GM21717 (cell line): Measurements from ENCODE around the gene FAM222B.
A peak's percentile ranks its signal among the peaks of the same experiment; 100 is the strongest.
"Not testable (repeated sequence)": the region's sequence is repeated elsewhere in the genome, so short reads cannot be mapped to it uniquely, and the experiment has no call there.

Experiments used
- ATAC-seq: cut with Tn5 transposase; IDR thresholded peaks from one replicate; pipeline ENCODE4 v1.9.1; 2021; ENCODE audit warnings: mild to moderate bottlenecking, moderate library complexity; ENCODE audit not compliant: unreplicated experiment

FAM222B gene, protein sequence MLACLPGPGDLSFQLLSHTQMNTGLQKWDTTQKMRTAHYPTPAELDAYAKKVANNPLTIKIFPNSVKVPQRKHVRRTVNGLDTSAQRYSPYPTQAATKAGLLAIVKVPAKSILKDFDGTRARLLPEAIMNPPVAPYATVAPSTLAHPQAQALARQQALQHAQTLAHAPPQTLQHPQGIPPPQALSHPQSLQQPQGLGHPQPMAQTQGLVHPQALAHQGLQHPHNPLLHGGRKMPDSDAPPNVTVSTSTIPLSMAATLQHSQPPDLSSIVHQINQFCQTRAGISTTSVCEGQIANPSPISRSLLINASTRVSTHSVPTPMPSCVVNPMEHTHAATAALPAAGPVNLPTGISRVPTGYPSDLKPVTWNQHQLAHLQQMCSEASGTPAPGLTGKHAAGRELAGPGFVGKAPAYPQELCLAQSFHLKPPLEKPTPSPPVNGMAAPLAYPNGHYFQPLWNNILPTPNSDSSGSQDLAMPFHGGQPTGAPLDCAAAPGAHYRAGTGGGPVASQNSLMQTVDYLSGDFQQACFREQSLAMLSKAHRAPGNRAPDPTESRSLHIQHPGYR

DNA sequence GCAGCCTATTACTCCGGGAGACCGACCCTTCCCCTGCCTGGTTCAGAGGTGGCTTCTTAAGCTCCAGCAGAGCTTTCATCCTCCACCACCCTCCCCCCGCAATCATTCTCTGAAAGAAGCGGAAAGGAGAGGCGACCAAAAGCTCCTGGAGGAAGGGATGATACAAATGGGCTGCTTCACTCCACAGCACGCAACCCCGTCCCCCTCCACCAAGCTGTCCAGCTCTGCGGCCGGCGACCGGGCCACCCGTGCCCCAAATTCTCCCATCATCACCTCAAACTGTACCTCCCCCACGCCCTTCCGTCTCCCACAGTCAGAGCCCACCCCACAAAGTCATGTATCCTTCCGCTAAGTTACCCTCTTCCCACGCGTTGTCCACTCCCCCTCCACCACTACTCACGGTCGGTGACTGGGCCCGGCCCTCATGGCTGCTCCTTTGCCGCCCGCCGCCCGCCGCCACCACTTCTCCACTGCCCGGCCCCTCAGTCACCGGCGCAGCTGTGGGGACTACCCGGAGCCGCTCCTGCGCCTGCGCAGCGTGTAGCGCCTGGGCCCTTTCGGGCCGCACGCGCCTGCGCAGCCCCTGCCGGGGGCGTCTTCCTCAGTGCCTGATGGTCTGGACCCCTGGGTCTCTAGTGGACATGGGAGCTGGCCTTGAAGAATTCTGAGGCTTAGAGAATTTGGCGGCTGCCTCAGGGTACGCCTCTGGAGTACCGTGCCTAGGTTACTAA is at the start of gene FAM222B:
TSS of gene FAM222B (minus strand) at position 509 of the 731 bp plus-strand sequence. CDS start 76,123 bp downstream, outside the sequence.
- ATAC-seq, result peak; percentile 71

DNA sequence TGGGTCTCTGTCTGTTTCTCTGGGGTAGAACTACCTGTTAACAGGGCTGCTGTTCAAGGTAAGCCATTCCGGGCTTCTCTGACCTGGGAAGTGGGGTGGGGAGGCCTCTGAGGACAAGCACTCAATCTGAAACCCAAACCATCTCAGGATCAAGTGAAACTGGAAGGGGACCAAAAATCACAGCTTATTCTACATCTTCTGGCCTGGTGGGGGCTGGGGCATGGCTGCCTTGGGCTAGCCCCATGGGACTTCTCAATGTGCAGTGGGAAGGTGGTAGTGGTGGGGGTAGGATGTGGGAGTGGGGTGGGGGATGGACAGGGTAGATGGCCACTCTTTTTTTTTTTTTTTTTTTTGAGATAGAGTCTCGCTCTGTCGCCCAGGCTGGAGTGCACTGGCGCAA is 49.4 kb upstream of the FAM222B start:
- no peak for ATAC-seq

DNA sequence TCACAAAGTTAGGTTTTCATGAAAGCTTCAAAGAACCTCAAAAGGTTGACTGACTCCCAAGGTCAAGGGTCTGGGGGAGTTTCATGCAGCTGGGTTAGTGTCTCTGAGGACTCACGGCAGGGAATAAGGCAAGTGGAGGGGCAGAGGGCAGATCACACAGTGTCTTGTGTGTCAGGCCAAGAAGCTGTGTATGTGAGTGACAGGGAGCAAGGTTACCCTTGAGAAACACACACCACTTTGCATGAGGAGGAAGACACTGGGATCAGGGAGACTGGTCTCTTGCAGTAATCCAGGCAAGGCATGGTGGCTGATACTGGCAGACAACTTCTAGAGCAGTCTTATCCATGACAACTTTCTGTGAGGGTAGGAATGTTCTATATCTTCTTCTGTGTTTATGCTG is 48.6 kb upstream of the FAM222B start:
- no peak for ATAC-seq

DNA sequence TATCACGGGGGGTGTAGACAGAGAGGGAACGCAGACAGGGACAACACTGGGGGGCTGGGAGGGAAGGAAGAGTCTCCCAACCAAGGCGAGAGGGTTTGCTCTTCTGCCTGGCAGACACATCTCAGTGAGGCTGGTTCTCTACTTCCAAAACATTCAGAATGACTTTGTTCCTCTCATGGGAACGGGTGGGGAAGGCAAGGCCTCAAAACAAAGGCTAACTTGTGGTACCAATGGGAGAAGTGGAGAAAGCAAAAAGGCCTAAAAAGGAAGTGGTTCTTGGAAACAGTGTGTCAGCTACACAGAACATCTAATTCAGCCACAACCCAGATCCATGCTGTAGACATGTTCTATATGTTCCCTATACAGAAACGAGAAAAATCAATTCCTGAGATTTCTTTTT is 47.4 kb upstream of the FAM222B start:
- ATAC-seq, result no peak

DNA sequence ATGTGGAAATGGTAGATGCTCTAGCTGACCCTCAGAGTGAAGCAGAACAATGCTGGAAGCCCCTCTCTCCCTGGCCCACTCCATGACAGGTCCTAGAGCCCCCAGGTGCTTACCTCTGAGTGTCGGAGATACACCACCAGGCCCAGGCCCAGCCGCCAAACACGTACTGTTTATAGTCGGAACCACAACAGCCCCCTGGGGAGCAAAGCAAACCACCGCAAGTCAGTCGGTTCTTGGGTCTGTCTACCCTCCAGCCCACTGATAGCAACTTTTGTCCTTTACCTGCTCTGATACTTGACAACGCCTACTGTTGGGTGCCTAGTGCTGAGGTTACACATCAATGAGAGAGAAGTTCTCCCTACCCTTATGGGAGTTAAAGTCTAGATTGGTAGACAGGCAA is 46.2 kb upstream of the FAM222B start:
- ATAC-seq, result no peak

DNA sequence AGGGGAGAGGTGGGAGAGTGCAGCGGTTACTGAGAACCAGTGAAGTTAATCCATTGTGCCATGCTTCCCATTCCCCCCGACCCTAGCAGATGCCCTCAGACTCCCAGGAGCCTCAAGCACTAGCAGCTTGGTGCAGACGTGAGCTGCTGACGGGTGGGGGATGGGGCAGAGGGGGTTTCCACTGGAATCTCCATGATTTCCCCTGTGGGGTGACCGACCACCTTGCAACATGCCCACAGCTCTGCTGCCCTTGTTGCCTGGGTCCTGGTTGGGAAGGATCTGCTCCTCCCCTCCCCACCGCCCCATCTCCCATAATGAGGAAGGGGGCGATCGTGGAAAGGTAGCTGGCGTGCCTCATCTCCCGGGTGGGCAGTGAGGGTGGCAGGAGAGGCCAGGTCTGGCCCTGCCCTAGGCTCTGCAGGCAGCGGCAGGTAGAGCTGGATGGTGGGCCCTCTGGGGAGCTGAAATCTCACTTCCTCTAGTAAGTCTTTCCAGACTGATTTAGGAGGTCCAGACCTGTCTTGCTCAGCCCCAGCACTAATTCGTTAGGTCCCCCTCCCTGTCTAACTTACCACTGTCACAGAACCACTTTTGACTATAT is 45.4 kb upstream of the FAM222B start:
- no peak for ATAC-seq

DNA sequence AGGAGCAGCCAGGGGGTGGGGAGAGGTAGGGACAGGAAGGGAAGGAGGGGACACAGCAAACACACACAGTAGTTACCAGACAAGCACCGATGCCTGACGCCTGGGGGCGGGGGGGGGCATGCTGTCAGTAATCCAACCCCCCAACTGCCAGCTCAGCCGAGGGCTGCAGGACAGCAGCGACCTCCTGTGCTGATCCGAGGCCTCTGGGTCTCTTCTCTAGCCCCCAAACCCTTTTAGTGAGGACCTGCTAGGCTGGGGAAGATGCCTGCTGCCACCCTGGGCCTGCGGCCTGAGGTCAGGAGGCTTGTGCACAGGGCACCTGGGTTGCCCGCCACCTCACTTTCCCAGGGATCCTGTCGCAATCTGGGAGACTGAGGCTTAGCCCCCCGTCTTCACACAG is 43.4 kb upstream of the FAM222B start:
- no peak for ATAC-seq

DNA sequence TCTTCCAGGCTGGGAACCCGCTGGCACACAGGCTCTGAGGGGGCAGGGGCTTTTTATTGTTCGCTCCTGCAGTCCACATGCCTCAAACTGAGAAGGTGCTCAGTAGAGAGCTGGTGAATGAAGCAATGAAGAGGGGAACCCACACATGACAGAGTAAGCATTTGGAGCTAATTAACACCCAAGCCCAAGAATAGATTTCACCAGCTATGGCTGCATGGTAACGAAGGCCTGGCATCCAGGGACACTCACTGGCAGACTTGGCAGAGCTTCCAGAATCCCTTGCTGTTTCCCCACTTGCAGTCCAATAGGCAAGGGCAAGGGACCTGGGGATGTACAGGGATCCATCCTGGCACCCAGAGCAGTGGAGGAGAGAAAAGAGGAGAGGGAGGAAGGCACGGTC is 42.8 kb upstream of the FAM222B start:
- ATAC-seq, result no peak

DNA sequence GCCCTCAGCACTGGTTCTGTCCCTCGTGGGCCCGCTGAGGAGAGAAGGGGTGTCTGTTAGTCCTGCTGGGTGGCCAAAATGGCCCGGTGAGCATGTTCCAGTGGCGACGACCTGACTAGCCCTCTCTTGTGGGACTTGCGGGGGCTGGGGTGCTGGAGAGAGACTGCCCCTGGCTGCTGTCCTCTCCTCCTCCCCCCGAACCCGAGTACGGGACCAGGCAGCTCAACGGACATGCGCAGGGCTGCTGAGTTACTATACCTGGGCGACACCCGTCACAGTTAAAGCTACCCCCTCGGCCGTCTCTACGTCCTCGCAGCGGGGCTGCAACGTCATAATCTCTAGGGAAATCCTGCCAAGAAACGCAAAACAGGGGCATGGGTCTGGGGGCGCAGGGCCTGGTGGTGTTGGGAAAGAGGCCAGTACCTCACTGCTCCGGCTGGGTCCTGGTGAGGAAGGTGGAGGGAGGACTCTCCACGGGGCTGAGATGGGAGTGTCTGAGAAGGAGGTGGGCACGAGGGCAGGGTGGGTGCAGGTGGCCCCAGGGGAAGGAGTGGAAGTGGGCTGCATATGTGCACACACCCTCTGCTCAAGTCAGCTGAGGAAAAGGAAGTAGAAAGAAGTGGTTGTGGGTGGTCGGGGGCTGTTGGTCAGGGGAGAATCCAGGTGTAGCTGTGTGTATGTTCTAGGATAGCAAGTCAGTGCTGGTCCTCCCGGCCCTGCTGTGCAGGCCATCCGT is 41.5 kb upstream of the FAM222B start:
- ATAC-seq, result no peak

DNA sequence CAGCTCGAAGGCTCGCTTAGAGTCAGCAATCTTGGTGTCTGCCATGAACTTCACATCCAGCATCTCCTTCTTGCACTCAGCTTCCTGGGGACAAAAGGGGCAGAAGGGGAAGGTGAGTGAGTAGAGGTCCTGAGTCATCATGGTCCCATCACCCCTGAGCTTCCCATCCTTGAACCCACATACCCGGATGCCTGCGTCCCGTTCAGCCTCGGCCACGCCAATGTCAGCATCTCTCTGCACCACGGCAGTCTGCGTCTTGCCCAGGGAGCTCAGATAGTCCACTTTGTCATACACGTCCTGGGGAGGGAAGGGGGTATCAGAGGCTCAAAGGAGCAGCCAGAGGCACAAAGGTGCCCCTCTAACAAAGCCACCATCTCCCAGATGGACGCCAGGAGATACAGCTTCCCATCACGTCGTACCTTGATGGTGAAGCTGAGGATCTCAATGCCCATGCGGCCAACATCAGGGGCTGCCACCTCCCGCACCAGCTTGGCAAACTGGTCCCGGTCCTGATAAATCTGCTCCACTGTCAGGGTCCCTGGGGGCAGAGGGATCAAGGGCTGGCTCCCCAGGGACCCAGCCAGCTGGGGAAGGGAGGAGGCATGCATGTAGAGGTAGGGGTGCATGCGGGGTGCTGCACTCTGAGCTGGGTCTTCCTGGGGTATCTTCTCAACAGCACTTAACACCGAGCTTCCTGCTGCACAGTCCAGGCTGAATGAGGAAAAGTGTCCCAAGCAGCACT is 39.7 kb upstream of the FAM222B start:
- no peak for ATAC-seq

DNA sequence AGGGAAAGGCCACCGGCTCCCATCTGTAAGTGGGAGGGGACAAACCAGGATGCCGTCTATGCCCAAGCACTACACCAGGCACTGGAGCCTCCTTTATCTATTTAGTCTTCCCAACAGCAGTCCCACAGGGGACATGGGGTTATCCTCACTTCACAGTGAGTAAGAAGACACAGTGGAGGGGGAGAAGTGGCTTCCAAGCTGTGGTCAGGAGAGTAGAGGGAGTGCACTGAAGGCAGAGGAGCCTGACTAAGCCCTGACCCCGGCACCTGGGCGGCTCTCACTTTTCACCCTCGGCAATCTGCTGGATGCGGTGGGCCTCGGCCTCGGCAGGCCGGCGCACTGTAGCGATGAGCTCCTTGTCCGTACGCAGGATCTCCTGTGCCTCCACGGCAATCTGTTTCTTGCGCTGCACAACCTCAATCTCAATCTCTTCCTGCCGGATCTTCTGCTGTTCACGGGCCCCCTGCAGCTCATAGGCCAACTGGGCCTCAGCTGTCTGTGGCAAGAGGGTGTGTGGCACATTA is 39.0 kb upstream of the FAM222B start:
- ATAC-seq, result no peak

DNA sequence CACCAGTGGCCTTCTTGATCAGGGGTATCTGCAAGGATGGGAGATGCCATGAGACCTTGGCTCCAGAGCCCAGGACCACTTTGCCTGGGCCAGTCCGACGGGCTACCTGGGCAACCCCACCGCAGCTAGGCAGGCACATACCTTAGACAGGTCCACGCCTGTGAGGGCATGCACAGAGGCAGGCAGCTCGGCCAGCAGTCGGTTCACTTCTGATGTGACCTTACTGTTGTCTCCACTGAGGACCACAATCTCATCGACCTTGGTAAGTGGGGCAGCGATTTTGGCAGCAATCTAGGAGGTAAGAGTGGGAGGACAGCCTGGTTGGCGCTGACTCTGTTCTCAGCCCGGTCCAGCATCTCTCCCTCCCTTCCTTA is 38.0 kb upstream of the FAM222B start:
- ATAC-seq, result no peak

DNA sequence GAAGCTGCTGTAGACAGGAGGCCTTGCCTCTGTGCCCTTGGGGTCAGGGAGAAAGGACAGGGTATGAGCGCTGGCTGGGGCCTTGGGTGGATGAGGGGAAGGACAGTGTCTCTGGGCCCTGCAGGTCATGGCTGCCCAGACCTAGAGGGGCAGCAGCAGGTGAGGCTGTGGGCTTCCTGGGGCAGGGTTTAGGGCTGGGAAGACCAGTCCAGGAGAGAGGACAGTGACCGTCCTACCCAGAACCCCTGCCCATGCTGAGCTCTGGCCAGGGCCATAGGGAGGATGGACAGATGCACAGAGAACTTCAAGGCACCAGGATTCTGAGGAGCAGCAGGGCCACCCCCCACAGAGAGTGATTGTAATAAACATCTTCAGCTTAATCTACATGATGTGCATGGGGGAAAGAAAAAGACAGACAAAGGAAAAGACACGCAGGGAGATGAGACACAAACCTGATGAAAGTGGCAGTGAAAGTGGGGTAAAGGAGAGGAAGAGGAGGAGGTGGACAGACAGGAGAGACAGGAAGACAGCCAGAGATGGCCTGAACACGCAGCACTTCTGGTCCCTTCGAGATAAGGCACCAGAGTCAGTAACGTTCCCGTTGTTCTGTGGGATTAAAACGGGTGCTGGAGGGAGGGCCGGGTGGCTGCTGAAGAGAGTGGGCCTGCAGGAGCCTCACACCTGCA is 37.4 kb upstream of the FAM222B start:
- no peak for ATAC-seq

DNA sequence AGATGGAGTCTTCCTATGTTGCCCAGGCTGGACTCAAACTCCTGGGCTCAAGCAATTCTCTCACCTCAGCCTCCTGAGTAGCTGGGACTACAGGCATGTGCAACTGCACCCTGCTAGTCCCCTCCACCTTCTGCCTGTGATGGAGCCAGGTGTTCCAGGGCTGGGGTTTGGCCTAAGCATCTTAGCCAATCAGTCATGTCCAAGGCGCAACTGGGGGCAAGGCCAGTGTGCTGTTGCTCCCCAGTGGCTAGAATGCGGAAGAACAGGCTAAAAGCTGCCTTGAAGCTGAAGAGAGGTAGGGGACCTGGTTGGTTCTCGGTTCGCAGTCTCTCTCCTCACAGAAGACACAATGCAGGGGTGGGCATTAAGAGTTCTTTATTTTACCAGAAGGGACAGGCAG is 36.4 kb upstream of the FAM222B start:
- no peak for ATAC-seq

DNA sequence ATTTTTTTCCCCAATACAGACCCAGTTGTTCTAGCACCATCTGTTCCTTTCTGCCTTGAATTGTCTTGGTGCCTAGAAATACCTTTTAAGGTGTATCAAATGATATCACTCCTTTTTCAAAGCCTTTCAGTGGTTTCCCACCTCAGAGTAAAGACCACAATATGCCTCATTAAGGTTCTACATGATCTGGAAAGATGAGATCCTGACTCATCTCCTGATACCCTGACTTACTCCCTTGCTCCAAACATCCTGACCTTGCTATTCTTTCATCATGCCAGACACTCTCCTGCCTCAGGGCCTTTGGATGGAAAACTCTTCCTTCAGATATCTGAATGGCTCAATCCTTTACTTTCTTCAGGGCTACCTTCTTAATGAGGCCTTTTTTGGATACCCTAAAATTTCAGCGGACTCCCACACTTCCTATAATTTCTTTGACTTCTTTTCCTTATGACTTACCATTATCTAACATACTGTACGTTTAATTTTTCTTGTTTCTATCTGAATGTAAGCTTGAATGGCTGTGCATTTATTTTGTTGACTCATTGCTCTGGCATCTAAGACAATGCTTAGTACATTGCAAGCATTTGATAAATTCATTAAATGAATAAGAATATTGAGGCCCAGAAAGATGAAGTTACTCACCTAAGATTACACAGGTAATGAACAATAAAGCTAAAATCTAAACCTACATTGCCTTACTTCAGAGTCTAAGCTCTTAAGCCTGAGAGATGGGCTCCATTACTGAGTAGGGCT is 35.7 kb upstream of the FAM222B start:
- no peak for ATAC-seq

DNA sequence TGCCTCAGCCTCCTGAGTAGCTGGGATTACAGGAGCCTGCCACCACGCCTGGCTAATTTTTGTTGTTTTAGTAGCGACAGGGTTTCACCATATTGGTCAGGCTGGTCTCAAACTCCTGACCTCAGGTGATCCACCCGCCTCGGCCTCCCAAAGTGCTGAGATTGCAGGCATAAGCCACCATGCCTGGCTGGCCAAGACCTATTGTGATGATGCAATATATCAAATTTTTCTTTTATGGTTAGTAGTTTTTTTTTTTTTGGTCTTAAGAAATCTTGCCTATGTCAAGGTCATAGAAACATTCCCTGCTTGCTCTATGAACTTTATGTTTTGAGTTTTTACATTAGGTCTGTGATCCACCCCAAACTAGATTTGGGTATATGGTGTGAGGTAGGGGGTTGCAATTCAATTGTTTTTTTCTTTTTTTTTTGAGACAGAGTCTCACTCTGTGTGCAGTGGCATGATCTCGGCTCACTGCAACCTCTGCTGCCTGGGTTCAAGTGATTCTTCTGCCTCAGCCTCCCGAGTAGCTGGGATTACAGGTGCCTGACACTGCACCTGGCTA is 34.6 kb upstream of the FAM222B start:
- ATAC-seq, result not testable (repeated sequence)

DNA sequence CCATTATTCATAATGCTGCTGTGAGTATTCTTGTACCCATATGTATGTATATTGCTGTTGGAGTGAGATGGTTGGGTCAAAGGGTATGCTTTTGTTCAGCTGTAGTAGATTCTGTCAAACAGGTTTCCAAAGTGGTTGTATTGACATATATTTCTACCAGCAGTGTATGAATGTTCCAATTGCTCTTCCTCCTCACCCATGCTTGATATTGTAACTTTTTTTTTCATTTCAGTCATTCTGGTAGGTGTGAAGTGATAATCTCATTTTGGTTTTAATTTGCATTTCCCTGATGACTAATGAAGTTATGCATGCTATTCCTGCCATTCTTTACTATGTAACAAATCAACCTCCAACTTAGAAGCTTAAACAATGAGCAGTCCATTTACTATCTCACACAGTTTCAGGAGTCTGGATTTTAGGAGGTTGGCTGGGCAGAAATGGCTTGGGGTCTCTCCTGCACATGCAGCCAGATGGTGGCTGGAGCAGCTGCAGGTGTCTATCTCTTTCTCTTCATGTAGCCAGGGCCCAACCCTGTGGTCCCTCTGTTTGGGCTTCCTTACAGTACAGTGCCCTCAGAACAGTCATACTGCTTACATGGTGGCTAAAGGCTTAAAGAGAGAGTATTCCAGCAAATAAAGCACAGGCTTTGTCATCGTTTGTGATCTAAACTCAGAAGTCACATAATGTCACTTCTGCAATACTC is 33.4 kb upstream of the FAM222B start:
- ATAC-seq, result no peak

DNA sequence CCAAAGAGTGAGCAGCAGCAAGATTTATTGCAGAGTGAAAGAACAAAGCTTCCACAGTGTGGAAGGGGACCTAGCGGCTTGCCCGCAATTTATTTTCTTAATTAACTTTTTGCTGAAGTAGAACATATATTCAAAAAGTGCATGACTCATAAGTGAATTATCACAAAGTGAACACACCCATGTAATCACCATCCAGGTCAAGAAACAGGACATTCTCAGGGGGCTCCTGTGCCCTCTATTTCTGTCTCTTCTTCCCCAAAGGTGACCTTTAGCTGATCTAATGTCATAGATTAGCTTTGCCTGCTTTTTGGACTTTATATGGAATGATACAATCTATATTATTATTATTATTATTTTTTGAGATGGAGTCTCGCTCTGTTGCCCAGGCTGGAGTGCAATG is 32.2 kb upstream of the FAM222B start:
- ATAC-seq, result no peak
